GM12878 (cell line): ENCODE data around the gene TIFAB.

Experiments used
- CREM ChIP-seq: IDR thresholded peaks from 2 replicates; pipeline ENCODE4 v1.6.1; 2014; ENCODE audit warnings: antibody characterized with exemption, low read depth
- CTCF ChIP-seq, 3 experiments: IDR thresholded peaks in 2 of 3; conservative IDR thresholded peaks in 1 of 3; 2 replicates each; pipeline ENCODE4 v1.5.1; 2011; ENCODE audit warnings: low read depth in 3 of 3, low read length in 3 of 3, mild to moderate bottlenecking in 3 of 3, control low read depth in 2 of 3, moderate library complexity in 2 of 3, inconsistent platforms in 1 of 3, mixed read lengths in 1 of 3; ENCODE audit not compliant: control insufficient read depth in 2 of 3, insufficient read depth in 1 of 3; ENCODE audit errors: extremely low read depth in 1 of 3
- GABPA ChIP-seq: IDR thresholded peaks from 2 replicates; pipeline ENCODE4 v1.6.1; 2014; ENCODE audit warnings: antibody characterized with exemption, low read depth, mild to moderate bottlenecking, inconsistent platforms
- POLR2A ChIP-seq: IDR thresholded peaks from 2 replicates; pipeline ENCODE4 v1.6.1; 2011; ENCODE audit warnings: low read depth, mild to moderate bottlenecking, low read length
- POLR2AphosphoS5 ChIP-seq: IDR thresholded peaks from 2 replicates; pipeline ENCODE4 v1.6.1; 2011; ENCODE audit warnings: mild to moderate bottlenecking, low read length, inconsistent platforms
- ZBTB40 ChIP-seq: fragments of 450-650 bp; IDR thresholded peaks from 2 replicates; pipeline ENCODE4 v1.6.1; 2016; ENCODE audit warnings: mild to moderate bottlenecking, moderate library complexity, borderline replicate concordance

- TF ChIP-seq CREM (no peak), ZBTB40 (no peak), POLR2A (no peak), POLR2AphosphoS5 (no peak), CTCF (IDR thresholded peaks at IDR 0.05 in 2 of 3, conservative IDR thresholded peaks at IDR 0.05 in 1 of 3; ENCODE audit: control insufficient read depth in 2 of 3, extremely low read depth in 1 of 3, insufficient read depth in 1 of 3, low read depth in 3 of 3, low read length in 3 of 3) (no peak), GABPA (no peak)
Measured at GRCh38 chr5:135423846-135424168, 28.3 kb downstream of the TIFAB start.
